SJSA1 (cell line): ENCODE measurements around the gene ZMIZ2. TPM values are rescaled to one million over a fixed set of nuclear protein-coding genes. Genes with fewer than 3 reads are reported as not detected.
"Not testable (repeated sequence)": the region's sequence is repeated elsewhere in the genome, so short reads cannot be mapped to it uniquely, and the experiment has no call there.

Experiments used
- DNase-seq, 2 experiments: peaks; one replicate each; pipeline ENCODE4 v3.0.0-alpha.2; 2015 to 2020; ENCODE audit warnings: low spot score in 2 of 2, low read depth in 1 of 2
- H3K27ac ChIP-seq: fragments of 250-450 bp; sonication (Bioruptor Pico); 2 replicates; pipeline ENCODE4 v1.5.1; 2020; ENCODE audit warnings: mild to moderate bottlenecking, moderate library complexity
- H3K27me3 ChIP-seq: fragments of 250-450 bp; sonication (Bioruptor Pico); replicated peaks from 2 replicates; pipeline ENCODE4 v1.5.1; 2020; ENCODE audit warnings: mild to moderate bottlenecking, moderate library complexity
- H3K36me3 ChIP-seq: fragments of 250-450 bp; sonication (Bioruptor Pico); 2 replicates; pipeline ENCODE4 v1.5.1; 2020; ENCODE audit warnings: mild to moderate bottlenecking
- H3K4me1 ChIP-seq: fragments of 250-450 bp; sonication (Bioruptor Pico); replicated peaks from 2 replicates; pipeline ENCODE4 v1.6.1; 2021; ENCODE audit warnings: mild to moderate bottlenecking
- H3K4me3 ChIP-seq: fragments of 250-450 bp; sonication (Bioruptor Pico); 2 replicates; pipeline ENCODE4 v1.5.1; 2020; ENCODE audit warnings: mild to moderate bottlenecking
- H3K9me3 ChIP-seq: fragments of 250-450 bp; sonication (Bioruptor Pico); replicated peaks from 2 replicates; pipeline ENCODE4 v1.5.1; 2020; ENCODE audit warnings: mild to moderate bottlenecking
- total RNA-seq: library from RNA; depleted of rRNA; stranded (reverse); fragments of >200 nt; shearing (Covaris generic); gene quantifications from 2 replicates; pipeline ENCODE4 v1.2.3, GENCODE V29; 2014

The ZMIZ2 gene
- total RNA-seq, 1 experiment from 2014 or later: 6.8 TPM

- H3K4me1 ChIP-seq: no peaks in the 10 kb centered on the region
- no peak for DNase-seq
- H3K36me3 ChIP-seq: peaks cover 17% of the 10 kb centered on the region
- no peaks in the 10 kb centered on the region for H3K27me3 ChIP-seq
- H3K27ac ChIP-seq: no peak overlapping the region
- H3K9me3 ChIP-seq: no peaks in the 10 kb centered on the region
- no peak overlapping the region for H3K4me3 ChIP-seq
Measured at GRCh38 chr7:44712012-44712411, 36.6 kb upstream of the ZMIZ2 start.

- H3K4me3 ChIP-seq: no peak overlapping the region
- H3K9me3 ChIP-seq: no peaks in the 10 kb centered on the region
- no peak for DNase-seq
- peaks cover 6% of the 10 kb centered on the region for H3K36me3 ChIP-seq
- H3K27ac ChIP-seq: no peak overlapping the region
- no peaks in the 10 kb centered on the region for H3K27me3 ChIP-seq
- no peaks in the 10 kb centered on the region for H3K4me1 ChIP-seq
Measured at GRCh38 chr7:44713141-44713540, 35.5 kb upstream of the ZMIZ2 start.

- DNase-seq: no peak
- Histone ChIP-seq H3K4me1 (no peaks in the 10 kb centered on the region), H3K36me3 (peaks cover 3% of the 10 kb centered on the region; the same call in 1 of the 2 replicates), H3K4me3 (no peak overlapping the region), H3K27ac (no peak overlapping the region), H3K9me3 (no peaks in the 10 kb centered on the region), H3K27me3 (no peaks in the 10 kb centered on the region)
Measured at GRCh38 chr7:44713680-44714335, 34.8 kb upstream of the ZMIZ2 start.

GRCh38 chr7:44716205-44716604 is 32.4 kb upstream of the ZMIZ2 start:
- Histone ChIP-seq H3K4me3 (no peak overlapping the region), H3K36me3 (no peaks in the 10 kb centered on the region), H3K4me1 (no peaks in the 10 kb centered on the region), H3K27me3 (no peaks in the 10 kb centered on the region), H3K27ac (no peak overlapping the region), H3K9me3 (no peaks in the 10 kb centered on the region)
- no peak for DNase-seq

- Histone ChIP-seq H3K4me3 (no peak overlapping the region), H3K27me3 (no peaks in the 10 kb centered on the region), H3K9me3 (no peaks in the 10 kb centered on the region), H3K4me1 (no peaks in the 10 kb centered on the region), H3K36me3 (no peaks in the 10 kb centered on the region), H3K27ac (no peak overlapping the region)
- DNase-seq: no peak
Measured at GRCh38 chr7:44720301-44720700, 28.3 kb upstream of the ZMIZ2 start.

GRCh38 chr7:44724276-44724675 is 24.4 kb upstream of the ZMIZ2 start:
- H3K27ac ChIP-seq: no peak overlapping the region
- H3K4me1 ChIP-seq: peaks cover 10% of the 10 kb centered on the region
- H3K36me3 ChIP-seq: no peaks in the 10 kb centered on the region
- H3K4me3 ChIP-seq: no peak overlapping the region
- no peaks in the 10 kb centered on the region for H3K27me3 ChIP-seq
- DNase-seq: no peak
- H3K9me3 ChIP-seq: peaks cover 4% of the 10 kb centered on the region; the same call in 1 of the 2 replicates

- not testable (repeated sequence) for H3K4me3 ChIP-seq, H3K27me3 ChIP-seq, H3K27ac ChIP-seq, DNase-seq, H3K36me3 ChIP-seq, H3K9me3 ChIP-seq
- H3K4me1 ChIP-seq: peaks cover 10% of the 10 kb centered on the region
Measured at GRCh38 chr7:44726250-44726649, 22.4 kb upstream of the ZMIZ2 start.

GRCh38 chr7:44727158-44727936 is 21.3 kb upstream of the ZMIZ2 start:
- peaks cover 4% of the 10 kb centered on the region; the same call in 1 of the 2 replicates for H3K9me3 ChIP-seq
- no peaks in the 10 kb centered on the region for H3K27me3 ChIP-seq
- peak overlapping the region; percentile 71 for H3K27ac ChIP-seq

GRCh38 chr7:44727937-44728262 is 20.7 kb upstream of the ZMIZ2 start:
- Histone ChIP-seq H3K27me3 (no peaks in the 10 kb centered on the region), H3K4me1 (peaks cover 10% of the 10 kb centered on the region), H3K9me3 (peaks cover 4% of the 10 kb centered on the region; the same call in 1 of the 2 replicates), H3K27ac (peak overlapping the region; percentile 71), H3K4me3 (no peak overlapping the region), H3K36me3 (no peaks in the 10 kb centered on the region)
- no peak for DNase-seq

More at GRCh38 chr7:44727158-44727936, 21.3 kb upstream of the ZMIZ2 start:
- Histone ChIP-seq H3K4me1 (peaks cover 10% of the 10 kb centered on the region), H3K4me3 (no peak overlapping the region), H3K36me3 (no peaks in the 10 kb centered on the region)
- peak in 1 of 2 experiments; percentile 49 for DNase-seq

- DNase-seq: no peak
- Histone ChIP-seq H3K4me3 (no peak overlapping the region), H3K27me3 (no peaks in the 10 kb centered on the region), H3K9me3 (peaks cover 4% of the 10 kb centered on the region; the same call in 1 of the 2 replicates), H3K4me1 (peaks cover 29% of the 10 kb centered on the region), H3K27ac (no peak overlapping the region), H3K36me3 (no peaks in the 10 kb centered on the region)
Measured at GRCh38 chr7:44729949-44730590, 18.6 kb upstream of the ZMIZ2 start.

- H3K4me3 ChIP-seq, H3K27me3 ChIP-seq, H3K9me3 ChIP-seq, H3K36me3 ChIP-seq, DNase-seq, H3K27ac ChIP-seq: not testable (repeated sequence)
- H3K4me1 ChIP-seq: peaks cover 28% of the 10 kb centered on the region
Measured at GRCh38 chr7:44732971-44733370, 15.7 kb upstream of the ZMIZ2 start.

GRCh38 chr7:44733708-44734481 is 14.8 kb upstream of the ZMIZ2 start:
- H3K27ac ChIP-seq: peak overlapping the region; percentile 97
- H3K36me3 ChIP-seq: no peaks in the 10 kb centered on the region
- no peak overlapping the region for H3K4me3 ChIP-seq
- H3K4me1 ChIP-seq: peaks cover 27% of the 10 kb centered on the region
- no peaks in the 10 kb centered on the region for H3K27me3 ChIP-seq
- no peaks in the 10 kb centered on the region for H3K9me3 ChIP-seq
- peak; percentile 64 to 79 for DNase-seq

- Histone ChIP-seq H3K27me3 (no peaks in the 10 kb centered on the region), H3K36me3 (no peaks in the 10 kb centered on the region), H3K4me3 (no peak overlapping the region), H3K4me1 (peaks cover 27% of the 10 kb centered on the region), H3K27ac (peak overlapping the region; percentile 97), H3K9me3 (no peaks in the 10 kb centered on the region)
- peak; percentile 83 to 97 for DNase-seq
Measured at GRCh38 chr7:44735403-44736165, 13.1 kb upstream of the ZMIZ2 start.
